ENCODE measurements around the gene CD19. TPM values are rescaled to one million over a fixed set of nuclear protein-coding genes. Genes with fewer than 3 reads are reported as not detected.

CD19 gene
- total and polyA plus RNA-seq, 2 of the 8 experiments (the other 6 are each of a cell fraction or from before 2014, with no cell fraction given) = 0.57 to 0.65 TPM

DNA sequence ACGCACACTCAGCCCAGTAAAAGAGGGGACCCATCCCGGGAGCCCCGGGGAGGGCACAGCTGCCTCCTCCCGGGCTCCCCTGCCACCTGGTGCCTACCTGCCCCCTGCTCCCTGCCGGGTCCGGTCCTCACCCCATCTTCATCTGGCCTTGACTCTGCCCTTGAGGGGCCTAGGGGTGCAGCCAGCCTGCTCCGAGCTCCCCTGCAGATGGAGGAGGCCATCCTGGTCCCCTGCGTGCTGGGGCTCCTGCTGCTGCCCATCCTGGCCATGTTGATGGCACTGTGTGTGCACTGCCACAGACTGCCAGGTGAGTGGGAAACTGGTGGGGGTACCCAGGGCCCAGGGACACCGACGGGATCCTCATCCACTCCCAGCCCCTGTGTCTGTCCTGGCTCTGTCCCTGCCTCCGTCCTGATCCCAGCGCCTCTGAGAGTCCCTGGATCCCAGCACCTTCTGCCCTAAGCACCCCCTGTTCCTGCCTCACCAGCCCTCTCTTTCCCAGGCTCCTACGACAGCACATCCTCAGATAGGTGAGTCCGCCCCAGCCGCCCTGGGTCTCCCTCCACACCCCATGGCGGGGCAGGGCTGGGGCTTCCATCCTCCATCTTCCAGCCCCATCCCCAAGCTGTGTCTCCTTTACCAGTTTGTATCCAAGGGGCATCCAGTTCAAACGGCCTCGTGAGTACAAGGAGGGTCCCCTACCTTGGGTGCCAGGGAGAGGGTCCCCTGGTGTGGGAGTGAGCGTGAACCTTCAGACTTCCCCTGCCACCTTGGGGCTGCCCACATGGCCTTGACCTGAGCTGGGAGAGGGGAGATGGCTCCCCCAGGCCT, 53.7 kb downstream of the CD19 start:
- H2AK5ac ChIP-seq (ENCODE audit: low read depth, low read length) = no peak overlapping the region
- no peaks in the 10 kb centered on the region for H3K4me1 ChIP-seq (replicated peaks in 1 of 4; ENCODE audit: control insufficient read depth in 3 of 4, insufficient read depth in 4 of 4, low read length in 3 of 4)
- ChIA-PET POLR2A (ENCODE audit: partially characterized antibody) (interaction anchor here (1.2 to 2.1 kb wide), 3 partner anchors 8 to 11 kb away, joined by 5 to 8 read pairs (median 5); partner anchors contain the start of gene SPNS1), CTCF (ENCODE audit: partially characterized antibody) (interaction anchor here (0.9 to 4.0 kb wide), 3 partner anchors 12 to 117 kb away, joined by 3 to 14 read pairs (median 3); no protein-coding TSS in a partner anchor)
- FAIRE-seq = no peak
- no peaks in the 10 kb centered on the region for H3K23me2 ChIP-seq (ENCODE audit: low read depth, low read length)
- 87% methylated on average over 17 of the region's 19 CpGs; no CpG with 5 or more reads in 1 of the 2 experiments for WGBS, 2 experiments (ENCODE audit: extremely low coverage in 1 of 2, insufficient coverage in 1 of 2, insufficient read length in 1 of 2, insufficient replicate concordance in 2 of 2, low coverage in 1 of 2, low lambda C conversion rate in 2 of 2, missing lambda C conversion rate in 1 of 2)
- no peak overlapping the region for H3K14ac ChIP-seq (ENCODE audit: insufficient read length)
- no peak overlapping the region for H2BK12ac ChIP-seq (ENCODE audit: low read depth, low read length)
- no peak overlapping the region for H4K91ac ChIP-seq (replicated peaks; ENCODE audit: insufficient read length, low read length)
- H3K18ac ChIP-seq (ENCODE audit: extremely low read depth, low read length) = no peak overlapping the region
- H3K36me3 ChIP-seq (ENCODE audit: control insufficient read depth in 2 of 4, insufficient read depth in 4 of 4, low read length in 3 of 4) = peaks cover 0 to 16% (median 4%) of the 10 kb centered on the region in 4 experiments; a peak in 4 of 8 replicates
- DNase-seq (ENCODE audit: low read depth in 1 of 2, low spot score in 2 of 2) = no peak
- H2BK5ac ChIP-seq (ENCODE audit: low read depth, low read length) = no peak overlapping the region
- no peak overlapping the region for H3K4me2 ChIP-seq (ENCODE audit: insufficient read depth in 1 of 2, low read depth in 2 of 2, low read length in 2 of 2)
- no peak overlapping the region for H3K23ac ChIP-seq (ENCODE audit: insufficient read length)
- no peak overlapping the region; the same call in 1 of the 2 replicates for H4K8ac ChIP-seq (ENCODE audit: extremely low read depth, insufficient read depth, low read length)
- no peak overlapping the region for H3K56ac ChIP-seq (replicated peaks; ENCODE audit: insufficient read length, low read depth, low read length)
- H3K27me3 ChIP-seq (replicated peaks in 1 of 4; ENCODE audit: control insufficient read depth in 3 of 4, extremely low read depth in 1 of 4, insufficient read depth in 3 of 4, low read length in 3 of 4) = no peaks in the 10 kb centered on the region
- no peak overlapping the region for H2BK120ac ChIP-seq (replicated peaks; ENCODE audit: low read depth, low read length)
- no peak overlapping the region for H3K4ac ChIP-seq (replicated peaks; ENCODE audit: insufficient read length, low read depth, low read length)
- no peaks in the 10 kb centered on the region for H3K79me1 ChIP-seq (ENCODE audit: low read depth, low read length)
- H4K20me1 ChIP-seq (replicated peaks in 1 of 2; ENCODE audit: control insufficient read depth in 1 of 2, insufficient read depth in 2 of 2, low read length in 2 of 2) = peaks cover 0 to under 1% of the 10 kb centered on the region in 2 experiments
- no peak overlapping the region for H3K27ac ChIP-seq (ENCODE audit: low read depth, low read length)
- no peaks in the 10 kb centered on the region for H3K79me2 ChIP-seq (ENCODE audit: control insufficient read depth in 1 of 2, insufficient read depth in 2 of 2, low read length in 2 of 2)
- no peak overlapping the region for H3K4me3 ChIP-seq (ENCODE audit: extremely low read depth in 1 of 4, insufficient read depth in 2 of 4, low read depth in 3 of 4, low read length in 4 of 4)
- peaks cover 5 to 7% of the 10 kb centered on the region in 2 experiments; a peak in 2 of 4 replicates for H3K9me3 ChIP-seq (ENCODE audit: insufficient read depth in 2 of 2, low read depth in 1 of 2, low read length in 1 of 2)
- H2BK20ac ChIP-seq (ENCODE audit: low read length) = no peak overlapping the region
- no peak overlapping the region for H3K9ac ChIP-seq (replicated peaks in 1 of 4; ENCODE audit: extremely low read depth in 1 of 4, low read depth in 3 of 4, low read length in 3 of 4)
- H2BK15ac ChIP-seq (ENCODE audit: low read length) = no peak overlapping the region
- H2AFZ ChIP-seq (ENCODE audit: low read length) = no peak overlapping the region
- H4K5ac ChIP-seq (ENCODE audit: insufficient read length, low read depth, low read length) = no peak overlapping the region
- no peak for TF ChIP-seq ATF3 (IDR thresholded peaks at IDR 0.05; ENCODE audit: insufficient read depth, low read depth, low read length)
- TF ChIP-seq NANOG (IDR thresholded peaks at IDR 0.05; ENCODE audit: insufficient read depth, low read depth, low read length, poor library complexity, severe bottlenecking) = no peak
- TF ChIP-seq TAF7 (optimal IDR thresholded peaks at IDR 0.05; ENCODE audit: borderline replicate concordance, low read depth, low read length) = no peak
- no peak for TF ChIP-seq SRF (IDR thresholded peaks at IDR 0.05; ENCODE audit: low read depth, low read length)
- no peak for TF ChIP-seq RBBP5 (IDR thresholded peaks at IDR 0.05; ENCODE audit: borderline replicate concordance, low read depth, low read length)
- TF ChIP-seq TEAD4 (IDR thresholded peaks at IDR 0.05; ENCODE audit: low read depth, low read length) = no peak
- no peak for TF ChIP-seq CEBPB (IDR thresholded peaks at IDR 0.05; ENCODE audit: low read depth, low read length)
- no peak for TF ChIP-seq MAFK (IDR thresholded peaks at IDR 0.05; ENCODE audit: low read depth, low read length)
- no peak for TF ChIP-seq JUND (IDR thresholded peaks at IDR 0.05; ENCODE audit: low read length)
- no peak for TF ChIP-seq RFX5 (IDR thresholded peaks at IDR 0.05; ENCODE audit: borderline replicate concordance, low read depth, low read length)
- no peak for TF ChIP-seq CBX8 (IDR thresholded peaks at IDR 0.05; ENCODE audit: borderline replicate concordance, low read depth, low read length)
- TF ChIP-seq FOSL1 (IDR thresholded peaks at IDR 0.05; ENCODE audit: insufficient read depth, low read depth, low read length) = no peak

All from H1 (cell line).